Ishikawa (cell line): Measurements from ENCODE around the gene ZP1.

Experiments used
- CEBPB ChIP-seq: IDR thresholded peaks from 2 replicates; pipeline ENCODE4 v1.6.1; 2012
- CREB1 ChIP-seq: IDR thresholded peaks from 2 replicates; pipeline ENCODE4 v1.6.1; 2012; ENCODE audit warnings: low read depth
- EGR1 ChIP-seq: IDR thresholded peaks from 2 replicates; pipeline ENCODE4 v1.6.1; 2012
- EP300 ChIP-seq: IDR thresholded peaks from 2 replicates; pipeline ENCODE4 v1.6.1; 2012; ENCODE audit warnings: borderline replicate concordance
- FOXM1 ChIP-seq: IDR thresholded peaks from 2 replicates; pipeline ENCODE4 v1.6.1; 2012; ENCODE audit warnings: low read depth, borderline replicate concordance
- NFIC ChIP-seq: IDR thresholded peaks from 2 replicates; pipeline ENCODE4 v1.6.1; 2012
- RAD21 ChIP-seq: IDR thresholded peaks from 2 replicates; pipeline ENCODE4 v1.6.1; 2012; ENCODE audit warnings: low read depth
- TAF1 ChIP-seq: IDR thresholded peaks from 2 replicates; pipeline ENCODE4 v1.6.1; 2012; ENCODE audit warnings: low read depth, mild to moderate bottlenecking
- TCF12 ChIP-seq: IDR thresholded peaks from 2 replicates; pipeline ENCODE4 v1.6.1; 2012; ENCODE audit warnings: low read depth
- TEAD4 ChIP-seq: IDR thresholded peaks from 2 replicates; pipeline ENCODE4 v1.6.1; 2012
- YY1 ChIP-seq: IDR thresholded peaks from 2 replicates; pipeline ENCODE4 v1.6.1; 2012; ENCODE audit warnings: low read depth
- ZBTB7A ChIP-seq: IDR thresholded peaks from 2 replicates; pipeline ENCODE4 v1.6.1; 2012; ENCODE audit warnings: low read depth
- TF ChIP-seq, protein P1 (sequence below): IDR thresholded peaks from 2 replicates; pipeline ENCODE4 v1.6.1; 2012
- TF ChIP-seq, protein P2 (sequence below): IDR thresholded peaks from 2 replicates; pipeline ENCODE4 v1.6.1; 2012; ENCODE audit warnings: low read depth, mild to moderate bottlenecking
- TF ChIP-seq, protein P3 (sequence below): IDR thresholded peaks from 2 replicates; pipeline ENCODE4 v1.6.1; 2012

The ZP1 gene

DNA sequence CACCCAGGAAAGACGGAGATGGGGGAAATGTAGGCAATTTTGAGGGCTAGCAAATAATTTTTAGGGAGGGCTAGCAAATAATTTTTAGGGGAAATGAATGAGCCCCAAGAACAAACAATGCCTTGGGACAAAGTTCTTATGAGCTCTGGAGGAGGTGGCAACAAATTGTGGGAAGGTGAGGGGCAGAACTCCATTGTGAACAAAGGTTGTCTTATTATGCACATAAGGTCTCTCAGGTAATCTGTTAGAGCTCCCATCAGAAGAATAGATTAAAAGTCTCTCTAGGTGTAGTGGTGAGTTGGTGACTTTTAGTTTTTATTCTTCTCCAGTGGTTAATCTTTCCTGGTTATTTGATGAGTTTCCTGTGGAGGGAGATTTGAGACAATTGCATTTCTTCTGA, 41.5 kb downstream of the ZP1 start:
- TF ChIP-seq, protein P1, sequence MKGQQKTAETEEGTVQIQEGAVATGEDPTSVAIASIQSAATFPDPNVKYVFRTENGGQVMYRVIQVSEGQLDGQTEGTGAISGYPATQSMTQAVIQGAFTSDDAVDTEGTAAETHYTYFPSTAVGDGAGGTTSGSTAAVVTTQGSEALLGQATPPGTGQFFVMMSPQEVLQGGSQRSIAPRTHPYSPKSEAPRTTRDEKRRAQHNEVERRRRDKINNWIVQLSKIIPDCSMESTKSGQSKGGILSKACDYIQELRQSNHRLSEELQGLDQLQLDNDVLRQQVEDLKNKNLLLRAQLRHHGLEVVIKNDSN = no peak
- TF ChIP-seq CEBPB (no peak), EGR1 (no peak), CREB1 (no peak), NFIC (no peak), EP300 (no peak), RAD21 (no peak), TCF12 (no peak), FOXM1 (no peak), YY1 (no peak), TEAD4 (no peak), TAF1 (no peak), ZBTB7A (no peak)
- TF ChIP-seq, protein P2, sequence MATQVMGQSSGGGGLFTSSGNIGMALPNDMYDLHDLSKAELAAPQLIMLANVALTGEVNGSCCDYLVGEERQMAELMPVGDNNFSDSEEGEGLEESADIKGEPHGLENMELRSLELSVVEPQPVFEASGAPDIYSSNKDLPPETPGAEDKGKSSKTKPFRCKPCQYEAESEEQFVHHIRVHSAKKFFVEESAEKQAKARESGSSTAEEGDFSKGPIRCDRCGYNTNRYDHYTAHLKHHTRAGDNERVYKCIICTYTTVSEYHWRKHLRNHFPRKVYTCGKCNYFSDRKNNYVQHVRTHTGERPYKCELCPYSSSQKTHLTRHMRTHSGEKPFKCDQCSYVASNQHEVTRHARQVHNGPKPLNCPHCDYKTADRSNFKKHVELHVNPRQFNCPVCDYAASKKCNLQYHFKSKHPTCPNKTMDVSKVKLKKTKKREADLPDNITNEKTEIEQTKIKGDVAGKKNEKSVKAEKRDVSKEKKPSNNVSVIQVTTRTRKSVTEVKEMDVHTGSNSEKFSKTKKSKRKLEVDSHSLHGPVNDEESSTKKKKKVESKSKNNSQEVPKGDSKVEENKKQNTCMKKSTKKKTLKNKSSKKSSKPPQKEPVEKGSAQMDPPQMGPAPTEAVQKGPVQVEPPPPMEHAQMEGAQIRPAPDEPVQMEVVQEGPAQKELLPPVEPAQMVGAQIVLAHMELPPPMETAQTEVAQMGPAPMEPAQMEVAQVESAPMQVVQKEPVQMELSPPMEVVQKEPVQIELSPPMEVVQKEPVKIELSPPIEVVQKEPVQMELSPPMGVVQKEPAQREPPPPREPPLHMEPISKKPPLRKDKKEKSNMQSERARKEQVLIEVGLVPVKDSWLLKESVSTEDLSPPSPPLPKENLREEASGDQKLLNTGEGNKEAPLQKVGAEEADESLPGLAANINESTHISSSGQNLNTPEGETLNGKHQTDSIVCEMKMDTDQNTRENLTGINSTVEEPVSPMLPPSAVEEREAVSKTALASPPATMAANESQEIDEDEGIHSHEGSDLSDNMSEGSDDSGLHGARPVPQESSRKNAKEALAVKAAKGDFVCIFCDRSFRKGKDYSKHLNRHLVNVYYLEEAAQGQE = no peak
- TF ChIP-seq, protein P3, sequence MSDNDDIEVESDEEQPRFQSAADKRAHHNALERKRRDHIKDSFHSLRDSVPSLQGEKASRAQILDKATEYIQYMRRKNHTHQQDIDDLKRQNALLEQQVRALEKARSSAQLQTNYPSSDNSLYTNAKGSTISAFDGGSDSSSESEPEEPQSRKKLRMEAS = no peak

- TF ChIP-seq, protein P1 = no peak
- TF ChIP-seq TAF1 (no peak), CEBPB (no peak), EP300 (no peak), TEAD4 (no peak)
- TF ChIP-seq, protein P3 = no peak
- TF ChIP-seq, protein P2 = no peak
Observed at GRCh38 chr11:60910281-60910687, 42.9 kb downstream of the ZP1 start.

- TF ChIP-seq FOXM1 (no peak), EP300 (no peak), TCF12 (no peak), CREB1 (no peak), YY1 (no peak), ZBTB7A (no peak), RAD21 (no peak), NFIC (no peak), TAF1 (no peak), EGR1 (no peak), CEBPB (no peak), TEAD4 (no peak)
- TF ChIP-seq, protein P1 = no peak
- TF ChIP-seq, protein P3 = no peak
- TF ChIP-seq, protein P2 = no peak
Observed at GRCh38 chr11:60910711-60911380, 43.5 kb downstream of the ZP1 start.
